ENCODE results near the gene ZSWIM1.

ZSWIM1 gene

GRCh38 chr20:45909336-45909808, 28.3 kb downstream of the ZSWIM1 start:
- POLR2A ChIA-PET (ENCODE audit: low non-redundant PET), result interaction anchor here (0.6 kb wide), 1 partner anchor 447 kb away, joined by 3 read pairs; no protein-coding TSS in a partner anchor
- peak overlapping the region; percentile 79 for H3K27ac ChIP-seq
- DNase-seq (ENCODE audit: low spot score), result no peak
- CTCF ChIA-PET, result interaction anchor here (0.5 to 1.0 kb wide), 3 partner anchors 14 to 191 kb away, joined by 3 to 5 read pairs (median 4); no protein-coding TSS in a partner anchor
- TF ChIP-seq CTCF (conservative IDR thresholded peaks at IDR 0.05; ENCODE audit: low read depth), result no peak

- CTCF ChIA-PET, result interaction anchor here (0.6 to 1.0 kb wide), 2 partner anchors 15 to 104 kb away, joined by 5 read pairs; no protein-coding TSS in a partner anchor
- no peak for TF ChIP-seq CTCF (conservative IDR thresholded peaks at IDR 0.05; ENCODE audit: low read depth)
- H3K27ac ChIP-seq, result peak overlapping the region; percentile 79
- POLR2A ChIA-PET (ENCODE audit: low non-redundant PET), result interaction anchor here (0.6 kb wide), 1 partner anchor 446 kb away, joined by 3 read pairs; no protein-coding TSS in a partner anchor
- no peak for DNase-seq (ENCODE audit: low spot score)
These were observed 29.0 kb downstream of the ZSWIM1 start for GRCh38 chr20:45909817-45910669.

GRCh38 chr20:45910670-45911485, 29.9 kb downstream of the ZSWIM1 start:
- H3K27ac ChIP-seq, result peak overlapping the region; percentile 79
- peak; percentile 99 for DNase-seq (ENCODE audit: low spot score)
- CTCF ChIA-PET, result interaction anchor here (1.0 kb wide), 1 partner anchor 103 kb away, joined by 5 read pairs; no protein-coding TSS in a partner anchor
- POLR2A ChIA-PET (ENCODE audit: low non-redundant PET), result no interaction called here
- TF ChIP-seq CTCF (conservative IDR thresholded peaks at IDR 0.05; ENCODE audit: low read depth), result no peak

- DNase-seq (ENCODE audit: low spot score), result no peak
- ChIA-PET POLR2A (ENCODE audit: low non-redundant PET) (no interaction called here), CTCF (no interaction called here)
- no peak for TF ChIP-seq CTCF (conservative IDR thresholded peaks at IDR 0.05; ENCODE audit: low read depth)
- H3K27ac ChIP-seq, result peak within 1 kb of the TSS; percentile 79
These were observed 30.7 kb downstream of the ZSWIM1 start, which contains the start of gene PLTP for GRCh38 chr20:45911486-45912343. PLTP (minus strand) TSS chr20:45912155; CDS start chr20:45911452, 703 bp downstream.

- CTCF ChIA-PET, result no interaction called here
- no peak for TF ChIP-seq CTCF (conservative IDR thresholded peaks at IDR 0.05; ENCODE audit: low read depth)
- peak overlapping the region; percentile 79 for H3K27ac ChIP-seq
- no peak for DNase-seq (ENCODE audit: low spot score)
- POLR2A ChIA-PET (ENCODE audit: low non-redundant PET), result no interaction called here
These were observed 31.3 kb downstream of the ZSWIM1 start for GRCh38 chr20:45912344-45912682.
